ENCODE results near the gene KCNH6. TPM values are rescaled to one million over a fixed set of nuclear protein-coding genes. Genes with fewer than 3 reads are reported as not detected.
A peak's percentile ranks its signal among the peaks of the same experiment; 100 is the strongest.

The KCNH6 gene
- total and polyA plus RNA-seq, 9 of the 15 experiments (the other 6 are each of a cell fraction or from before 2014, with no cell fraction given): not detected

DNA sequence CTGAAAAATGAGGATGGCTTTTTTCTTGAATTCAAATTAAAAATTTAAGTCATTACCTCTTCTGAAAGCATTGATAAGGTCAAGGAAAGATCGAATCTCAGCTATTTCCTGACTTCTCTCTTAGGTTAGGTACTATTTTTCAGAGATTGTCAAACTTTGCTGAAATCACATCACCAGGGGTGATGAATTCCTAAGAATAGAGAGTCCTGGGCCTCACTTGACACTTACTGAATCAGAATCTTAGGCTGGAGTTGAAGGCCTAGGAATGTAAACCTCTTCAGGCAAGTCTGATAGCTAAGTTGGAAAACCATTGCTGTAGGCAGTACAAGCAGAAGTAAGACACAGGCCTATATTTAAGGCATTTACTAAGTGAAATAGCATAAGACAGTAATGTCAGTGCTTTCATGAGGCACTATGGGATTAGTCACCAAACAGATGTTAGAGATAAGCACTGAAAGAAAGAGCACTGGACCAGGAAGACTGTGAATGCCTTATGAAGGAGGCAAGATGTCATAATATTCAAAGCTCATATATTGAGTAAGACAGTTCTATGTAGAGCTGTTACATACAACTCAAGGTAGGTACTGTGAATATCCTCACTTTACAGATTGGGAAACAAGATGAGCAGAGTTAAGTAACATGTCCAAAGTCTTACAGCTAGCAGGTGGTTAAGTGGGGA lies 48.6 kb downstream of the KCNH6 start (continued):
- TF ChIP-seq, protein P1, sequence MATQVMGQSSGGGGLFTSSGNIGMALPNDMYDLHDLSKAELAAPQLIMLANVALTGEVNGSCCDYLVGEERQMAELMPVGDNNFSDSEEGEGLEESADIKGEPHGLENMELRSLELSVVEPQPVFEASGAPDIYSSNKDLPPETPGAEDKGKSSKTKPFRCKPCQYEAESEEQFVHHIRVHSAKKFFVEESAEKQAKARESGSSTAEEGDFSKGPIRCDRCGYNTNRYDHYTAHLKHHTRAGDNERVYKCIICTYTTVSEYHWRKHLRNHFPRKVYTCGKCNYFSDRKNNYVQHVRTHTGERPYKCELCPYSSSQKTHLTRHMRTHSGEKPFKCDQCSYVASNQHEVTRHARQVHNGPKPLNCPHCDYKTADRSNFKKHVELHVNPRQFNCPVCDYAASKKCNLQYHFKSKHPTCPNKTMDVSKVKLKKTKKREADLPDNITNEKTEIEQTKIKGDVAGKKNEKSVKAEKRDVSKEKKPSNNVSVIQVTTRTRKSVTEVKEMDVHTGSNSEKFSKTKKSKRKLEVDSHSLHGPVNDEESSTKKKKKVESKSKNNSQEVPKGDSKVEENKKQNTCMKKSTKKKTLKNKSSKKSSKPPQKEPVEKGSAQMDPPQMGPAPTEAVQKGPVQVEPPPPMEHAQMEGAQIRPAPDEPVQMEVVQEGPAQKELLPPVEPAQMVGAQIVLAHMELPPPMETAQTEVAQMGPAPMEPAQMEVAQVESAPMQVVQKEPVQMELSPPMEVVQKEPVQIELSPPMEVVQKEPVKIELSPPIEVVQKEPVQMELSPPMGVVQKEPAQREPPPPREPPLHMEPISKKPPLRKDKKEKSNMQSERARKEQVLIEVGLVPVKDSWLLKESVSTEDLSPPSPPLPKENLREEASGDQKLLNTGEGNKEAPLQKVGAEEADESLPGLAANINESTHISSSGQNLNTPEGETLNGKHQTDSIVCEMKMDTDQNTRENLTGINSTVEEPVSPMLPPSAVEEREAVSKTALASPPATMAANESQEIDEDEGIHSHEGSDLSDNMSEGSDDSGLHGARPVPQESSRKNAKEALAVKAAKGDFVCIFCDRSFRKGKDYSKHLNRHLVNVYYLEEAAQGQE (IDR thresholded peaks at IDR 0.05; ENCODE audit: borderline replicate concordance): 0 out of 2 replicates have a peak, but pooled peaks have one; percentile 9
- TF ChIP-seq, protein P1 (CRISPR knock-in tag; IDR thresholded peaks at IDR 0.05; ENCODE audit: low read depth): no peak
- TF ChIP-seq CEBPG (CRISPR knock-in tag; IDR thresholded peaks at IDR 0.05) (no peak), CEBPG (tag; conservative IDR thresholded peaks at IDR 0.05 in 1 of 2, IDR thresholded peaks at IDR 0.05 in 1 of 2) (peak; percentile 20 to 78; a peak in 2 of 4 replicates), ZZZ3 (IDR thresholded peaks at IDR 0.05) (no peak), STAT5A (IDR thresholded peaks at IDR 0.05; ENCODE audit: borderline replicate concordance, low read length) (0 out of 2 replicates have a peak, but pooled peaks have one; percentile 17), MBD2 (IDR thresholded peaks at IDR 0.05; ENCODE audit: borderline replicate concordance, low read depth) (no peak), MEIS2 (IDR thresholded peaks at IDR 0.05; ENCODE audit: partially characterized antibody) (peak; percentile 27), HSF4 (CRISPR knock-in tag; IDR thresholded peaks at IDR 0.05; ENCODE audit: borderline replicate concordance) (no peak), CBX2 (IDR thresholded peaks at IDR 0.05; ENCODE audit: insufficient read depth, low read length, poor library complexity, severe bottlenecking) (no peak), ZNF217 (CRISPR knock-in tag; IDR thresholded peaks at IDR 0.05) (no peak)
- TF ChIP-seq, protein P2, sequence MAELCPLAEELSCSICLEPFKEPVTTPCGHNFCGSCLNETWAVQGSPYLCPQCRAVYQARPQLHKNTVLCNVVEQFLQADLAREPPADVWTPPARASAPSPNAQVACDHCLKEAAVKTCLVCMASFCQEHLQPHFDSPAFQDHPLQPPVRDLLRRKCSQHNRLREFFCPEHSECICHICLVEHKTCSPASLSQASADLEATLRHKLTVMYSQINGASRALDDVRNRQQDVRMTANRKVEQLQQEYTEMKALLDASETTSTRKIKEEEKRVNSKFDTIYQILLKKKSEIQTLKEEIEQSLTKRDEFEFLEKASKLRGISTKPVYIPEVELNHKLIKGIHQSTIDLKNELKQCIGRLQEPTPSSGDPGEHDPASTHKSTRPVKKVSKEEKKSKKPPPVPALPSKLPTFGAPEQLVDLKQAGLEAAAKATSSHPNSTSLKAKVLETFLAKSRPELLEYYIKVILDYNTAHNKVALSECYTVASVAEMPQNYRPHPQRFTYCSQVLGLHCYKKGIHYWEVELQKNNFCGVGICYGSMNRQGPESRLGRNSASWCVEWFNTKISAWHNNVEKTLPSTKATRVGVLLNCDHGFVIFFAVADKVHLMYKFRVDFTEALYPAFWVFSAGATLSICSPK (IDR thresholded peaks at IDR 0.05; ENCODE audit: borderline replicate concordance): no peak
- TF ChIP-seq, protein P3, sequence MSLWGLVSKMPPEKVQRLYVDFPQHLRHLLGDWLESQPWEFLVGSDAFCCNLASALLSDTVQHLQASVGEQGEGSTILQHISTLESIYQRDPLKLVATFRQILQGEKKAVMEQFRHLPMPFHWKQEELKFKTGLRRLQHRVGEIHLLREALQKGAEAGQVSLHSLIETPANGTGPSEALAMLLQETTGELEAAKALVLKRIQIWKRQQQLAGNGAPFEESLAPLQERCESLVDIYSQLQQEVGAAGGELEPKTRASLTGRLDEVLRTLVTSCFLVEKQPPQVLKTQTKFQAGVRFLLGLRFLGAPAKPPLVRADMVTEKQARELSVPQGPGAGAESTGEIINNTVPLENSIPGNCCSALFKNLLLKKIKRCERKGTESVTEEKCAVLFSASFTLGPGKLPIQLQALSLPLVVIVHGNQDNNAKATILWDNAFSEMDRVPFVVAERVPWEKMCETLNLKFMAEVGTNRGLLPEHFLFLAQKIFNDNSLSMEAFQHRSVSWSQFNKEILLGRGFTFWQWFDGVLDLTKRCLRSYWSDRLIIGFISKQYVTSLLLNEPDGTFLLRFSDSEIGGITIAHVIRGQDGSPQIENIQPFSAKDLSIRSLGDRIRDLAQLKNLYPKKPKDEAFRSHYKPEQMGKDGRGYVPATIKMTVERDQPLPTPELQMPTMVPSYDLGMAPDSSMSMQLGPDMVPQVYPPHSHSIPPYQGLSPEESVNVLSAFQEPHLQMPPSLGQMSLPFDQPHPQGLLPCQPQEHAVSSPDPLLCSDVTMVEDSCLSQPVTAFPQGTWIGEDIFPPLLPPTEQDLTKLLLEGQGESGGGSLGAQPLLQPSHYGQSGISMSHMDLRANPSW (CRISPR knock-in tag; IDR thresholded peaks at IDR 0.05): no peak
- TF ChIP-seq, protein P4, sequence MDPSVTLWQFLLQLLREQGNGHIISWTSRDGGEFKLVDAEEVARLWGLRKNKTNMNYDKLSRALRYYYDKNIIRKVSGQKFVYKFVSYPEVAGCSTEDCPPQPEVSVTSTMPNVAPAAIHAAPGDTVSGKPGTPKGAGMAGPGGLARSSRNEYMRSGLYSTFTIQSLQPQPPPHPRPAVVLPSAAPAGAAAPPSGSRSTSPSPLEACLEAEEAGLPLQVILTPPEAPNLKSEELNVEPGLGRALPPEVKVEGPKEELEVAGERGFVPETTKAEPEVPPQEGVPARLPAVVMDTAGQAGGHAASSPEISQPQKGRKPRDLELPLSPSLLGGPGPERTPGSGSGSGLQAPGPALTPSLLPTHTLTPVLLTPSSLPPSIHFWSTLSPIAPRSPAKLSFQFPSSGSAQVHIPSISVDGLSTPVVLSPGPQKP (CRISPR knock-in tag; IDR thresholded peaks at IDR 0.05): no peak
